Measurements from ENCODE around the gene B4GAT1.

GRCh38 chr11:66371627-66372415, 24.4 kb upstream of the B4GAT1 start, which contains the start of gene SLC29A2:
- TF ChIP-seq CTCF (IDR thresholded peaks at IDR 0.05; ENCODE audit: low read length) (no peak), EZH2 (IDR thresholded peaks at IDR 0.05; ENCODE audit: borderline replicate concordance, low read length) (no peak)
